GM18517 (cell line): ENCODE results near the gene CFAP61.
"Not testable (repeated sequence)": the region's sequence is repeated elsewhere in the genome, so short reads cannot be mapped to it uniquely, and the experiment has no call there.

Source experiments
- ATAC-seq: cut with Tn5 transposase; IDR thresholded peaks from one replicate; pipeline ENCODE4 v1.9.1; 2021; ENCODE audit warnings: mild to moderate bottlenecking, moderate library complexity; ENCODE audit not compliant: unreplicated experiment

The CFAP61 gene

GRCh38 chr20:20226554-20226953 is 174.2 kb downstream of the CFAP61 start:
- ATAC-seq = no peak

- no peak for ATAC-seq
Measured at GRCh38 chr20:20227013-20227571, 174.8 kb downstream of the CFAP61 start.

- ATAC-seq = no peak
Measured at GRCh38 chr20:20228351-20228750, 176.0 kb downstream of the CFAP61 start.

GRCh38 chr20:20229595-20229994 is 177.3 kb downstream of the CFAP61 start:
- ATAC-seq = peak; percentile 64

- ATAC-seq = no peak
Measured at GRCh38 chr20:20230741-20231140, 178.4 kb downstream of the CFAP61 start.

GRCh38 chr20:20231528-20232298 is 179.4 kb downstream of the CFAP61 start:
- no peak for ATAC-seq

GRCh38 chr20:20233041-20233514 is 180.7 kb downstream of the CFAP61 start:
- ATAC-seq = peak; percentile 76

GRCh38 chr20:20235681-20236080 is 183.3 kb downstream of the CFAP61 start:
- no peak for ATAC-seq

GRCh38 chr20:20237093-20237959 is 185.0 kb downstream of the CFAP61 start:
- ATAC-seq = no peak

- no peak for ATAC-seq
Measured at GRCh38 chr20:20241976-20242375, 189.6 kb downstream of the CFAP61 start.

- not testable (repeated sequence) for ATAC-seq
Measured at GRCh38 chr20:20244384-20244783, 192.1 kb downstream of the CFAP61 start.

- no peak for ATAC-seq
Measured at GRCh38 chr20:20246996-20247633, 194.8 kb downstream of the CFAP61 start.

GRCh38 chr20:20248620-20249200 is 196.4 kb downstream of the CFAP61 start:
- no peak for ATAC-seq

- ATAC-seq = no peak
Measured at GRCh38 chr20:20251317-20251716, 199.0 kb downstream of the CFAP61 start.

- ATAC-seq = no peak
Measured at GRCh38 chr20:20251836-20252235, 199.5 kb downstream of the CFAP61 start.

GRCh38 chr20:20253039-20253743 is 200.9 kb downstream of the CFAP61 start:
- no peak for ATAC-seq

- no peak for ATAC-seq
Measured at GRCh38 chr20:20253744-20254330, 201.5 kb downstream of the CFAP61 start.

- ATAC-seq = no peak
Measured at GRCh38 chr20:20255099-20255498, 202.8 kb downstream of the CFAP61 start.

- ATAC-seq = no peak
Measured at GRCh38 chr20:20259533-20259932, 207.2 kb downstream of the CFAP61 start.

- ATAC-seq = no peak
Measured at GRCh38 chr20:20261159-20261558, 208.8 kb downstream of the CFAP61 start.
